GM12892 (cell line): ENCODE data around the gene RPS13.
"Not testable (repeated sequence)": the region's sequence is repeated elsewhere in the genome, so short reads cannot be mapped to it uniquely, and the experiment has no call there.

Source experiments
- POLR2A ChIP-seq: IDR thresholded peaks from 2 replicates; pipeline ENCODE4 v1.6.1; 2011; ENCODE audit warnings: low read depth, low read length, control low read depth
- POLR2AphosphoS5 ChIP-seq: IDR thresholded peaks from 2 replicates; pipeline ENCODE4 v1.6.1; 2011; ENCODE audit warnings: low read depth, low read length, control low read depth
- TAF1 ChIP-seq: IDR thresholded peaks from 2 replicates; pipeline ENCODE4 v1.6.1; 2011; ENCODE audit warnings: low read depth, mild to moderate bottlenecking, control low read depth, low read length, borderline replicate concordance

DNA sequence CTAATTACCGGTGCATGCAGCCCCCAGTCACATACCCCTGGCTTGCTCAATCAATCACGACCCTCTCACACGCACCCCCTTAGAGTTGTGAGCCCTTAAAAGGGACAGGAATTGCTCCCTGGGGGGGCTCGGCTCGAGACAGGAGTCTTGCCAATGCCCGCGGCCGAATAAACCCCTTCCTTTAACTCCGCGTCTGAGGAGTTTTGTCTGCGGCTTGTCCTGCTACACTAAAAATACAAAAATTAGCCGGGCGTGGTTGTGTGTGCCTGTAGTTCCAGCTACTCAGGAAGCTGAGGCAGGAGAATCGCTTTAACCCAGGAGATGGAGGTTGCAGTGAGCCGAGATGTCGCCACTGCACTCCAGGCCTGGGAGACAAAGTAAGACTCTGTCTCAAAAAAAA, 8.5 kb upstream of the RPS13 start:
- TF ChIP-seq POLR2A, POLR2AphosphoS5, TAF1: not testable (repeated sequence)
